Umbilical cord (tissue), 2 donors: ENCODE results near the gene KPNA6. TPM values are rescaled to one million over a fixed set of nuclear protein-coding genes. Genes with fewer than 3 reads are reported as not detected.
"Not testable (repeated sequence)": the region's sequence is repeated elsewhere in the genome, so short reads cannot be mapped to it uniquely, and the experiment has no call there.

ENCODE experiments used
- DNase-seq: peaks from one replicate; pipeline ENCODE4 v3.0.0-alpha.2; 2015; ENCODE audit warnings: low spot score
- total RNA-seq: library from RNA; depleted of rRNA; stranded (reverse); fragments of >200 nt; gene quantifications from one replicate; pipeline ENCODE4 v1.2.3, GENCODE V29; 2014; ENCODE audit warnings: low replicate concordance; ENCODE audit not compliant: insufficient read depth

Gene KPNA6
- total RNA-seq = 22.9 TPM

- peak; percentile 97 for DNase-seq
These were observed at the start of gene KPNA6 for GRCh38 chr1:32107742-32108661. Gene KPNA6 (plus strand): TSS chr1:32108056. CDS start chr1:32108131, 75 bp downstream.

- DNase-seq = no peak
These were observed 46.9 kb upstream of the KPNA6 start for GRCh38 chr1:32060914-32061313.

GRCh38 chr1:32062867-32063230 lies 45.0 kb upstream of the KPNA6 start:
- DNase-seq = no peak

- peak; percentile 81 for DNase-seq
These were observed 44.6 kb upstream of the KPNA6 start for GRCh38 chr1:32063261-32063681.

GRCh38 chr1:32065613-32066488 lies 42.0 kb upstream of the KPNA6 start:
- not testable (repeated sequence) for DNase-seq

- peak; percentile 89 for DNase-seq
These were observed 41.4 kb upstream of the KPNA6 start for GRCh38 chr1:32066489-32066873.

GRCh38 chr1:32068957-32069588 lies 38.8 kb upstream of the KPNA6 start:
- DNase-seq = no peak

GRCh38 chr1:32071758-32072621 lies 35.9 kb upstream of the KPNA6 start:
- peak; percentile 21 for DNase-seq

- DNase-seq = peak; percentile 98
These were observed 35.1 kb upstream of the KPNA6 start, which contains the start of gene TMEM39B for GRCh38 chr1:32072622-32073298. Gene TMEM39B (plus strand): TSS chr1:32072939. CDS start chr1:32073048, 109 bp downstream.

GRCh38 chr1:32073299-32074229 lies 34.3 kb upstream of the KPNA6 start:
- no peak for DNase-seq

GRCh38 chr1:32074841-32075240 lies 33.0 kb upstream of the KPNA6 start:
- DNase-seq = no peak

GRCh38 chr1:32077451-32077850 lies 30.4 kb upstream of the KPNA6 start:
- DNase-seq = no peak

- no peak for DNase-seq
These were observed 25.8 kb upstream of the KPNA6 start for GRCh38 chr1:32082022-32082421.

GRCh38 chr1:32086381-32086780 lies 21.5 kb upstream of the KPNA6 start:
- DNase-seq = not testable (repeated sequence)

- DNase-seq = no peak
These were observed 16.7 kb upstream of the KPNA6 start for GRCh38 chr1:32091176-32091575.

GRCh38 chr1:32091591-32091990 lies 16.3 kb upstream of the KPNA6 start:
- no peak for DNase-seq

- DNase-seq = no peak
These were observed 12.9 kb upstream of the KPNA6 start for GRCh38 chr1:32094746-32095521.

- DNase-seq = no peak
These were observed 8.4 kb upstream of the KPNA6 start for GRCh38 chr1:32099426-32099825.
